ENCODE measurements around the gene GDE1.
A peak's percentile ranks its signal among the peaks of the same experiment; 100 is the strongest.
"Not testable (repeated sequence)": the region's sequence is repeated elsewhere in the genome, so short reads cannot be mapped to it uniquely, and the experiment has no call there.

Gene GDE1, protein sequence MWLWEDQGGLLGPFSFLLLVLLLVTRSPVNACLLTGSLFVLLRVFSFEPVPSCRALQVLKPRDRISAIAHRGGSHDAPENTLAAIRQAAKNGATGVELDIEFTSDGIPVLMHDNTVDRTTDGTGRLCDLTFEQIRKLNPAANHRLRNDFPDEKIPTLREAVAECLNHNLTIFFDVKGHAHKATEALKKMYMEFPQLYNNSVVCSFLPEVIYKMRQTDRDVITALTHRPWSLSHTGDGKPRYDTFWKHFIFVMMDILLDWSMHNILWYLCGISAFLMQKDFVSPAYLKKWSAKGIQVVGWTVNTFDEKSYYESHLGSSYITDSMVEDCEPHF

DNA sequence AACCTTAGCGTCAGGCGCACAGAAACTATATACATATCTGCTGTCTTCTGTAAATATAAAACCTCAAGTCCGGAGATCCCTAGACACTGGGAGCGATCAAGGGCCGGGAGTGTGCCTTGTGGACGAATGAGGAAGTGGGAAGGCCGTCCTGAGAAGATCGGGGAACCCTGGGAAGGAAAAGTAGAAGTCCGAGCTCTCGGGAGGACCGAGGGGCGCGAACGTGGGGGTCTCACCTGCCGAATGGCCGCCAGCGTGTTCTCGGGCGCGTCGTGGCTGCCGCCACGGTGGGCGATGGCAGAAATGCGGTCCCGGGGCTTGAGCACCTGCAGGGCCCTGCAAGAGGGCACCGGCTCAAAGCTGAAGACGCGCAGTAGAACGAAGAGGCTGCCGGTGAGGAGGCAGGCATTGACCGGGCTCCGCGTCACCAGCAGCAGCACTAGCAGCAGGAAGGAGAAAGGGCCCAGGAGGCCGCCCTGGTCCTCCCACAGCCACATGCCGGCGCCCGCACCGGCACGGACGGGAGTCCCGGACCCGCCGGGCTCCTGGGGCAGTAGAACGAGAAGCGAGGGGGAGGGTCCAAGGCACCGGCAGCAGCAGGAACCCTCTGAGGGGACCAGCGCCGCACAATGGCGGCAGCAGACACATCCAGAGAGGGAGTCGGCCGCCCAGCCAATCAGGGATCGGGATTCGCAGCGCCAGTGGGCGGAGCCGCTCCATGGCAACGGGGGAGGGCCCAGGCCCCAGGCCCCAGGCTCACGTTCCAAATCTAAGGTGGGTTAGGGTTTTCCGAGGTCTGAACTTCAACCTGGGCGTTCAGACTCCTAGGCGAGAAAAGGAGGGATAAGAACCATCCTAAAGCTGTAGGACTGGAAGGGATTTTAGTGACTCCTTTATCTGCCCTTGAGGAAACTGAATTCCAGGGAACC is at the start of gene GDE1:
Gene GDE1, minus strand, starts transcription at position 628 of the 926 bp plus-strand sequence. Its CDS starts 134 bp downstream, at position 494.
- FAIRE-seq: peak; percentile 85

DNA sequence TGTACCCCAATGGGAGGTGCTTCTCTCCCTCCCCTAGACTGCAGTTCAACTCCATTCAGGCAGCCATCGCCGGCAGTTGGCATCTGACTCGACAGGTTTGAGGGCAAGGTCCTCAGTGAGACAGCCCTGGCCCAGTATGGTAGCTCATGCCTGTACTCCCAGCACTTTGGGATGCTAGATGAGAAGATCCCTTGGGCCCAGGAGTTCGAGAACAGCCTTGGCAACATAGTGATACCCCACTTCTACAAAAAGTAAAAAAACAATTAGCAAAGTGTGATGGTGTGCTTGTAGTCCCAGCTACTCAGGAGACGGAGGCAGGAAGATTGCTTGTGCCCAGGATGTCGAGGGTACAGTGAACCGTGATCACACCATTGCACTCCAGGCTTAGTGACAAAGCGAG is 45.7 kb upstream of the GDE1 start:
- FAIRE-seq: no peak

DNA sequence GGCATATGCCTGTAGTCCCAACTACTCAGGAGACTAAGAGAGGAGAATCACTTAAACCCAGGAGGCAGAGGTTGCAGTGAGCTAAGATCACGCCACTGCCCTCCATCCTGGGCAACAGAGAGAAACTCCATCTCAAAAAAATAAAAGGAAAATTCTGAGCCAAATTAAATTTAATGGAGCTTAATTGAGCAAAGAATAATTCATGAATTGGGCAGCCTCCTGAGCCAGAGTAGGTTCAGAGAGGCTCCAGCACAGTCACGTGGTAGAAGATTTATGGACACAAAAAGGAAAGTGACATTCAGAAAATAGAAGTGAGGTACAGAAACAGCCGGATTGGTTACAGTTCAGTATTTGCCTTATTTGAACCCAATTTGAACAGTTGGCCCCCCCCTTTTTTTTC is 44.5 kb upstream of the GDE1 start:
- no peak for FAIRE-seq

DNA sequence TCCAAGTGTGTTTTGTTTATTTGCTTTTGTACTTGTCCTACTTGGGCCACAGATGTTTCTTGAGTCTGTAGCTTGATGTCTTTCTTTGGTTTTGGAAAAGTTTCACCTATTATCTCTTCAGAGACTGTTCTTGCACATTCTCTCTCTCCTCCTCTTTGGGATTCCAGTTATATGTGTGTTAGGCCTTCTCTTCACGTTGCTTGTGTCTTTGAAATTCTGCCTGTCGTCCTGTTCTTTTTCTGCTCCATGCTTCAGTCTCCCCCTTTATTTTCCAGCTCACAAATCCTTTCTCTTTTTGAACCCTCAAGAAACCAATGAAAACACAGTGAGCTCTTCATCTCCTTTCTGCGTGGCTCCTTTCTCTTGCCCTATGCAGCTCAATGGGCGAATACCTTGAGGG is 41.5 kb upstream of the GDE1 start:
- no peak for FAIRE-seq

DNA sequence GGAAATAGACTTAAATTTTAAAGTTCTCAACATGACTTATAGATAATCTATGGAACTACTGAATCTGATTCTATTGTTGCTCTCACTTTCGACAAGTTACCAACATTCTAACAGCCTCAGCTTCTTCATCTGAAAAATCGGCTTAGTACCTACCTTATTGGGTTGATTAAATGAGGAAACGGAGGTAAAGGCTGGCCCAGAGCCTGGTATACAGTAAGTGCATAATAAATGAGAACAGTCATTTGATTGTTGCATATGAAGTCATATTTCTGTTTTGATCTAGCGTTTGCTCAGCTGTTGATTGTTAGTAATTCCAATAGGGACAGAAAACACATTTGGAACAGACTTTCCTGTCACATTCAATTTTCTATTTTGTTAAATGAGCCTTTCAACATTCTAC is 38.2 kb upstream of the GDE1 start:
- FAIRE-seq: no peak

DNA sequence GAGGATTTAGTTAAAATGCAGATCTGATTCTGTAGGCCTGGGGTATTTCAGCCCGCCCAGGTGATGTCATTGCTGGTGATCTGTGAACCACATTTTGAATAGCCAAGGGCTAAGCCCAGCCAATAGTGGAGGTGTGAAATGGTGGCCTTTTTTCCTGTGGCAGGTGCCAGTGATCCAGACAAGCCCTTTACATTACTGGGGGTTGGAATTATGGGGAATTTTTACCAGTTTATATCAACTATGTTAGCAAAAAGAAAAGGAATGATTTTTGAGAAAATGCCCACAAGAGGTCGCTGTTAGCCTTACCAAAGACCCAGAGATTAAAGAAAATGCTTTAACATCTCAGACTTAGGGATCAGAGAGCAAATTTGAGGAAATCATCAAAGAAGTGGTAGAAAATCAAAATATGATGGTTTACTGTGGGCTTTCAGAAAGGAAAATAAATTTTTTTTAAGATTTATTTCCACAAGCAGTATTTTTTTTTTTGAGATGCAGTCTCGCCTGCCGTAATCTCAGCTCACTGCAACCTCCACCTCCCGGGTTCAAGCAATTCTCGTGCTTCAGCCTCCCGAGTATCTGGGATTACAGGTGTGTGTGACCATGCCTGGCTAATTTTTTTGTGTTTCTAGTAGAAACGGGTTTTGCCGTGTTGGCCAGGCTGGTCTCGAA is 37.5 kb upstream of the GDE1 start:
- FAIRE-seq: peak; percentile 94

DNA sequence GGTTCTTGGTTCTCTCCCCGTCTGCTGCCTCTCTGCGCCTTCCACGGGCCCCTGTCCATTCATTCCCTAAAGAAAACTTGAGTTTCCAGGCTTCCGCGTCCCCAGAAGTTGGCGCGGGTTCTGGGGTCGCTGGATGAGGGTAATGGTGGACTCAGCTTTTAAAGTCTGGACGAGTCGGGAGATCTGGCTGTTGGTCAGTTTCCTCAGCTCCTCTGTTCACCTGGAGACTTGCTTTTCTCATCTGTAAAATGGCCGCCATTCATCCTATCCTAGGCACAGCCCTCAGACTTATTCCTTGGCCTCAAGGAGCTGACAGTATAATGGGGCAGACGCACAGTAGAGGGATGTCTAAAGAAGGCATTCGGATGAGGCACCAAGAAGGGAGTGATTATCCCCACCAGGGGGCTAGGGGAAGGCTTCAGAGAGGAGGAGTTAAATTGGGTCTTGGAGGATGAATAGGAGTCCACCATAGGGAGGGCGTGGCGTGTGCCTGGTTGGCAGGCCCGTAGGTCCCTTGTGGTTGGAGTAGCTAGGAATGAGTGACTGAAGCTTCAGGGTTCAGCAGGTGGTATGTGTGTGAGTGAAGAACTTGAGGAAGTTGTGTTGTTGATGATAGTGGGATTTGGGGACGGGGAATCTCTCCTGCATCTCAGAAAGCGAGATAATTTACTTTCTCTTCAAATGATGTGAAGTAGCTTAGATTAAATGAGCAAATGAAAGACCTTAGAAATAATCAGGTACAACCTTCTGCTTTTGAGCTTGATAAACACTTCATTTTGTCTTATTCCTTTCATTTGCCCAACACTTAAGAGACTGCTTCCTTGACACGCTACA is 34.3 kb upstream of the GDE1 start:
- peak; percentile 93 for FAIRE-seq

DNA sequence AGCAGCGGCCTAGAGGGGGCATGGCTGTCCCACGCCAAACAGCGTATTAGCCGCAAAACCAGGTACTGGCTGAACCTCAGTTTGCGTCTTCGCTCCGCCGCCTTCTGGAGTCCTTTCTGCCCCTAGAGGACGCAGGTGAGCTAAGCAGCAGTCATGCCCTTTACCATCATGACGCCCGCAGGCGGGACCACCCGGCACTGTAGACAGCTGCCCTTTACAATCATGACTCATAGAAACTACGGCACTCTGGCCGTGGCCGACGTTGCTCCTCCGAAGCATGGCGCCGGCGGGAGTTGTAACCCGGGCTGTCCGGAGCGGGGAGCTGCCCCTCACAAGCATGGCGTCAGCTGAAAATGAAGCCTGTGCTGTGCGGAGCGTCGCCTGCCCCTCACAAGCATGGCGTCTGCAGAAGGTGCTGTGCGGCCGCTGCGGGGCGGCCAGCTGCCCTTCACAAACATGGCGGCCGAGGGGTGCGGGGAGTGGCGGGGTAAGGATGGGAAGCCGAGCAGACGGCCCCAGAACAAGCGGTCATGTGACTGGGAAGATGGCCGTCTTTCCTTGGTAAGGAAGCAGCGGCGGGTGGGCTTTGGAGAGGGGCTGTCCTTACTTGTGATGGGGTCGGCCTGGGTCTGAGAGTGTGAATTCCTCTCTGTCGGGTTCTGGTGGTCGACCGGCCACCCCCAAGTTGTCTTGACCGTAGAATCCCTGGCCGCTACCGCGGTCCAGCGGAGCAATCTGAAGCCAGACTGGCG is 33.5 kb upstream of the GDE1 start, which contains the start of gene VPS35L:
Gene VPS35L, plus strand, starts transcription at position 518 of the 752 bp plus-strand sequence. Its CDS starts 27 bp downstream, at position 545.
- peak; percentile 94 for FAIRE-seq

DNA sequence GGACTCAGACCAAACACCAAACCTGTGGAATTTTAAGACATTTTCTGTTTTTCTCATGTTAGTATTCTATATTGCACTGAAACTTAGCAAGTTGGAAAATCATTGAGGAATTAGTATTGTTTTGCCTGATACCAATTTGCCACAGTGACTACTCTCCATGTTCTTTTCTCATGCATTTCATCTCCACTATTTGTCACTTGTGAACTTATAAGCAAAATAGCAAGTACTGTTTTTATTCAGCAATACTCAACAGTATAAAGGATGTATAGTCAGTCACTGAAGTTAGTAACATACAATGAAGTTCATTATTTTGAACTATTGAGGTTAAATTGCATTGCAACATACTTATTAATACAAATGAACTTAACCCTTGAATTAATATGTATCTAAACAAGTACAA is 27.8 kb upstream of the GDE1 start:
- no peak for FAIRE-seq

DNA sequence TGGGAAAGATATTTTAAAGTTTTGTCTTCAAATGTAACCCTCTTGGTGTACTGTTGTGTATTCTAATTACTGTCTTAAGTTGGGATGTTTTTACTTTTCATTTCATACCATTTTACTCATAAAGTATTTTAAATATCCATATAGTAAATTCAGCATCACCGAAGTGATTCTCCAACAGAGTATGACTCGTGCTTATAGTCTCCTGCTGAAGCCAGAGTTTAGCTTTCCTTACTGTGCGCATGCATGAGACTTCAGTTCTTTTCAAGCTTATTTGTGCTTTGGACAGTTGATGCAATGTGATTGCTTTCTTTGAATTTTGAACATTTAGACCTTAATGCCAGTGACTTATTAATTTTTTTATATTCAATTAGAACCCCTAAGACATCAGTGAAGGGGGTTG is 26.2 kb upstream of the GDE1 start:
- no peak for FAIRE-seq

DNA sequence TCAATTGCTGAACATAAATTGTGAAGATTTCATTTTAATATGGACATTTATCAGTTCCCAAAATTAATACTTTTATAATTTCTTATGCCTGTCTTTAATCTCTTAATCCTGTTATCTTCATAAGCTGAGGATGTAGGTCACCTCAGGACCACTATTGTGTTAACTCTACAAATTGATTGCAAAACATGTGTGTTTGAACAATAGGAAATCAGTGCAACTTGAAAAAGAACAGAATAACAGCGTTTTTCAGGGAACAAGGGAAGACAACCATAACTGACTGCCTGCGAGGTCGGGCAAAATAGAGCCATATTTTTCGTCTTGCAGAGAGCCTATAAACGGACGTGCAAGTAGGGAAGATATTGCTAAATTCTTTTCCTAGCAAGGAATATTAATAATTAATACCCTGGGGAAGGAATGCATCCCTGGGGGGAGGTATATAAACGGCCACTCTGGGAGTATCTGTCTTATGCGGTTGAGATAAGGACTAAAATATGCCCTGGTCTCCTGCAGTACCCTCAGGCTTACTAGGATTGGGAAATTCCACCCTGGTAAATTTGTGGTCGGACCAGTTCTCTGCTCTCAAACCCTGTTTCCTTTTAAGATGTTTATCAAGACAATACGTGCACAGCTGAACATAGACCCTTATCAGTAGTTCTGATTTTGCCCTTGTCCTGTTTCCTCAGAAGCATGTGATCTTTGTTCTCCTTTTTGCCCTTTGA is 21.5 kb upstream of the GDE1 start:
- FAIRE-seq: not testable (repeated sequence)

DNA sequence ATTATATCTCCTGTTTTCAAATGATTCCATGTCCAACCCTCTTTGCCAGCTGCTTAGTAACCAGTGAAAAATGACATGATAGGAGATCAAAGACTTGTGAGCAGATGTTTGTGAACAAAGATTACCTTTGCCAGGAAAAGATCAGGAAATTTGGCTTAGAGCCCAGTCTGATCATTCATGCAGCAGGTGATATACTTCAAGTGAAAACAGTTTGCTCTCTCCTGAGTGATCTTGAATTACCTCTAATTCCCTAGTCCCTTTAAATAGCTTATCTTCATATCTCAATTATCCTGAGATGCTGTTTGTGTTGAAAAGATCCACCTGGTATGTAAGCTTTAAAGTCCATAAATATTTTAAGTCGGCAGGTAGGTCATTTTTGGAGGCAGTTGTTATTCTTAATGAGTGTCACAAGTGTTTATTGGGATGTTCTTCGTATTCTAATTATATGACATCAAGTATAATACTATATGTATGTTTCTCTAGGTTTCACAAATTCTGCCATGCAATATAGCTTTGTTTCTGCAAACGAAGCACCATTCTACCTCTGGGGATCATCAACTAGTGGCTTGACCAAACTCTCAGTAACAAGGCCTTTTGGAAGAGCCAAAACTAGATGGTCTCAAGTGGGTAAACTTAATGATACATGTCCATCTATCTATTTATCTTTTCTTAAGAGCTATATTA is 20.4 kb upstream of the GDE1 start:
- no peak for FAIRE-seq

DNA sequence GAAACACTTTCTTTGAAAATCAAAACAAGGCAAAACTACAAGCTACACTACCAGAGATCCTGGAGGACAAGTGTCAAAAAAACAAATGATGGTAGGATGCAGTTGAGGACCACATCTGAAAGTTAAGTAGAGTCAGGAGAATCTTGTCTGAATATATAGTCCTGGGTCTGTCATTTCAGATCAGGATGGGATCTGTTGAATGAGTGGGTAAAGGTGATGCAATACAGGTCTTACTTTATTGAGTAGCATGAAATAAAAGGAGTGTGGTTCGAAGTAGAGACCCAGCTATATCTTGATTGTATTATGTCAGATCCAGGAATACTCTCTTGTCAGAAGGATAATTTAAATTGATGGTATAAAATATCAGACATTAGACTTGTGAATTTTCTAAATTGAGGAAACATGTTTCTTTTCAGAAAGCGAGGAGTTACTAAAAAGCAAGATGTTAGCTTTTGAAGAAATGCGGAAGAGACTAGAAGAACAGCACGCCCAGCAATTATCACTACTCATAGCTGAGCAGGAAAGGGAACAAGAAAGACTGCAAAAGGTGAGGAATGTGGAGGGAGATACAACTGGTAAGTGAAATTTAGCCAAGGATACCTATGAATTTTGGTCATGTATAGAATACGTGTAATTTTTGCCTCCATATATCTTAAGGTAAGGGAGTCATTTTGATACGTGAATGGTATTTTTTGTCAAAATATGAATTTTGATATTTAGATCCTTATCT is 18.5 kb upstream of the GDE1 start:
- no peak for FAIRE-seq

DNA sequence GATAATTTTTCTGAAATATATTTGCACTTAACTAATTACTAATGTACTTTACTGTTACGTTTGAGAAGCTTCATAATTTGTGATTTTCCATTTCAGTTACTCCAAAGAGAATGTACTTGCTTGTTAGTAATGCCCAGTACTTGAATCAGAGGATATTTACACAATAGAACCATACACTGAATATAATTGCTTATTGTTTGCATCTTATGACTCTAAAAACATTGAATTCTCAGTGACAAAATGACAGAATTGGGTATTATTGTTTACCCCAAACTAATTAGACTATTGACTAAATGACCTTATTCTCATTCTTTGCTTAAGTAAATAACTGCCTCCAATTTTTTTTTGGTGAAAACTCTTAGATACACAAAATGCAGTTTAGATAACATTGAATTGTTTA is 10.7 kb upstream of the GDE1 start:
- FAIRE-seq: no peak

DNA sequence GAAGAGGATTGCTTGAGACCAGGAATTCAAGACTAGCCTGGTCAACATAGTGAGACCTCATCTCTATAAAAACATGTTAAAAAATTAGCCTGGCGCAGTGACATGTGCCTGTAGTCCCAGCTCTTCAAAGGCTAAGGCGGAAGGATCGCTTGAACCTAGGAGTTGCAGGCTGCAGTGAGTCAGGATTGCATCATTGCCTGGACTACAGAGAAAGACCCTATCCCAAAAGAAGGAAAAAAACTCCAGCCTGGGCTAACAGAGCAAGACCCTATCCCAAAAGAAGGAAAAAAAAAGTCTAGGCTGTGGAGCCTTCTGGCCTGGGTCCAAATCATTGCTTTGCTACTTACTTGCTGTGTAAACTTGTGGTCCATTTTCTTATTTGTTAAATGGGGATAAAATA is 6.8 kb upstream of the GDE1 start:
- no peak for FAIRE-seq

DNA sequence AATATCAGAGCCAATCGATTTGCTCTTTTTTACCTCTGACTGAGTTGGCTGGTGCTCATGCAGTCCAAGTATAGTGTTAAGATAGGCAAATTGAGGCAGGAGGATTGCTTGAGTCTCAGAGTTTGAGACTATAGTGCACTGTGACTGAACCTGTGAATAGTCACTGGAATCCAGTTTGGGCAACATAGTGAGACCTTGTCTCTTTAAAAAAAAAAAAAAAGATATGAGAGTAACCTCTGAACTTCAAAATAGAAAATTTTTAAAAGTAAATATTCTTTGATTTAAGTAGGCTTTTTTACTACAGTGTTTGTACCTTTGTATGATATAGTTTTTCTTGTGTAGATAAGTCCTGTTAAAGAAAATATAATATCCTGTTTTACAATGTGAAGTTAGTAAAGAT is 5.3 kb upstream of the GDE1 start:
- no peak for FAIRE-seq

DNA sequence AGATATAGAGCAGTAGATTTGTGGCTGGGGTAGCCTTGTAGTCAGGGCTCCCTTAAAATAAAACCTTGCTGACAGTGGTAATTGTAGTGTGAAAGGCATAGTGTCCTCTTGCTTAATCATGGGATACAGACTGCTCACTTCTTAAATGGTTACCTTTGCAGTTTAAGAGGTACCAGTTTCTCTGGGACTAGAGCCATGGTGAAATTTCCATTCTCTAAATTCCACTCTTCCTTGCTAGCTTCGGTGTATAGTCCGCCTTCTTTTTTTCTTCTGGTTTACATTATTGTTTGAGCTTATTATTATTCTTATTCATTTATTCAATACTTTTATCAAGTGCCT is 3.5 kb upstream of the GDE1 start:
- no peak for FAIRE-seq

DNA sequence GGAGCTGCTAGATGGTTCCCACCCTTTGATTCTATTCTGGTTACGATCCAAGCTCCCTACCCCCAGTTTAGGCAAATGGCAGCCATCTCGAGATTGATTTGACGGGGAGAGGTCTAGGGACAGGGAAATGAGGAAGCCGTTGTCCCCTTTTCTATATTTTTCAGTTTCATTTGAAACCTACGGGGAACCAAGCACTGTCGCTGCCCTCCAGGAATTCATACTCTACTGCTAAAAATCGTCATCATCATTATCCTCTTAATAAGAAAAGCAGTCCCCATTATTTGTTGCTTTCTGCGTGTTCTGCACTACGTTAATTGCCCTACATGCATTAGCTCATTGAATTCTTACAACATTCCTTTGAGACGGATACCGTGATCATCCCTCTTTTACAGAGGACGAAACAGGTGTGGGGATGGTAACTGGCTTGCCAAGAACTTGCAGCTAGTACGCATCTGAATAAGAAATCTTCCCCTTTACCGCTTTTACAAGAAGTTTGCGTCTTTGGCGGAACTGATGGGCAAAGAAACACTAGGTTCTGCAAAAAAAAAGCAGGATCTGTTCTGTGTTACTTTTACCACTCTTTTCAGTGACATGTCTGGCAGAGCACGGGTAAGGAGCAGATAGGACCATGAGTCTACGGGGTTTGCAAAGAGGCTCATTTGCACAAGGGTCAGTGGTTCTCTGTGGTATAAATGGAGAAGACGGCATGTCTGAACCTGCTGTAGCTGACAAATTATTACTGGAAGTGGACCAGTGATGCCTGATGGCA is 2.9 kb upstream of the GDE1 start:
- no peak for FAIRE-seq

DNA sequence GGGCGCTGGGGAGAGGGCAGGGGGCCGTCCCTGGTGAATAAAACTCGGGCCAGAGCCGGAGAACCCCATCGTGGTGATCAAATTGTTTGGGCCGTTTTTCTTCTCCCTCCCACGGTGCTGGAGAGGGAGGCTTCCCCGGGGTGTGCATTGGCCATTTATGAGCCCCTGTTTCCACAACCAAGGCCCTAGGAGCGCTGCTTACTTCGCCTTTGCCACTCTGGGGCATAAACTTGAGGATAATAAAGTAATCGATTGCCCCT is 2.4 kb upstream of the GDE1 start:
- FAIRE-seq: no peak
